K562 (cell line): ENCODE data around the gene TRERF1. TPM values are rescaled to one million over a fixed set of nuclear protein-coding genes. Genes with fewer than 3 reads are reported as not detected.

Experiments used
- ATAC-seq: fragments of 200-7000 bp; cut with Tn5 transposase; 3 replicates; pipeline ENCODE4 v1.9.1; 2020; ENCODE audit warnings: moderate library complexity
- BruUV-seq: library from RNA; stranded (reverse); fragments of 400-500 nt; replicated peaks from 2 replicates; lab custom pipeline; 2021; lab: Mats Ljungman, UMichigan
- CTCF ChIA-PET: fragments of 300-600 bp; formaldehyde crosslinking; extraction: SDS; loops from one replicate; lab custom pipeline; 2021; ENCODE audit warnings: low intra/inter-chr PET ratio; lab: Yijun Ruan, JAX
- POLR2A ChIA-PET: fragments of 300-600, 350-650 bp; sonication (Branson Sonifier 250); formaldehyde crosslinking; extraction: SDS; loops from one replicate; lab custom pipeline; 2021; ENCODE audit warnings: antibody characterized with exemption, inconsistent platforms; lab: Yijun Ruan, JAX
- DNase-seq, 4 experiments: peaks; one replicate each; pipeline versions ENCODE4 v3.0.0 to v3.0.0-alpha.2; 2011 to 2018; ENCODE audit warnings: low spot score in 3 of 4, mixed read lengths in 3 of 4; ENCODE audit errors: extremely low read depth in 1 of 4
- FAIRE-seq: peaks from 2 replicates; lab custom pipeline; 2011; peaks lifted over from hg19 to GRCh38; lab: Jason Lieb, UNC
- H2AFZ ChIP-seq: 2 replicates; pipeline ENCODE4 v1.6.0; 2011; ENCODE audit warnings: low read depth, low read length, control low read depth, inconsistent platforms
- H3K27ac ChIP-seq: fragments of 200-600 bp; 3 replicates; pipeline ENCODE4 v1.8.0; 2011; ENCODE audit warnings: low read depth, mild to moderate bottlenecking, control low read depth, inconsistent platforms, low read length, moderate library complexity, mixed read lengths; ENCODE audit errors: extremely low read depth
- H3K27me3 ChIP-seq, 2 experiments: fragments of 300-600 bp in 1 of 2; 2 replicates in 1 of 2; 3 replicates in 1 of 2; pipeline versions ENCODE4 v1.6.0 to v1.8.0; 2011; ENCODE audit warnings: inconsistent platforms in 2 of 2, low read length in 2 of 2, mild to moderate bottlenecking in 1 of 2, mixed read lengths in 1 of 2, moderate library complexity in 1 of 2; ENCODE audit not compliant: control insufficient read depth in 2 of 2, insufficient read depth in 2 of 2
- H3K36me3 ChIP-seq: fragments of 300-600 bp; 3 replicates; pipeline ENCODE4 v1.8.0; 2011; ENCODE audit warnings: mild to moderate bottlenecking, low read length, inconsistent platforms; ENCODE audit not compliant: control insufficient read depth, insufficient read depth
- H3K4me1 ChIP-seq, 2 experiments: fragments of 200-600 bp in 1 of 2; replicated peaks in 1 of 2; 2 replicates in 1 of 2; 3 replicates in 1 of 2; pipeline versions ENCODE4 v1.5.1 to v1.8.0; 2011; ENCODE audit warnings: inconsistent platforms in 2 of 2, low read length in 2 of 2, mild to moderate bottlenecking in 1 of 2, mixed read lengths in 1 of 2, moderate library complexity in 1 of 2; ENCODE audit not compliant: control insufficient read depth in 2 of 2, insufficient read depth in 2 of 2
- H3K4me2 ChIP-seq: 2 replicates; pipeline ENCODE4 v1.6.1; 2011; ENCODE audit warnings: low read length, control low read depth, inconsistent platforms, mixed read lengths; ENCODE audit not compliant: insufficient read depth
- H3K4me3 ChIP-seq: fragments of 200-600 bp; sonication (generic), shearing (Covaris generic); 2 replicates; pipeline ENCODE4 v1.5.1; 2016; ENCODE audit warnings: control low read depth, inconsistent platforms
- H3K79me2 ChIP-seq: fragments of 200-600 bp; 3 replicates; pipeline ENCODE4 v1.8.0; 2011; ENCODE audit warnings: low read length, inconsistent platforms; ENCODE audit not compliant: control insufficient read depth, insufficient read depth
- H3K9ac ChIP-seq, 2 experiments: 2 replicates each; pipeline versions ENCODE4 v1.6.0 to v1.6.1; 2011; ENCODE audit warnings: low read depth in 2 of 2, low read length in 2 of 2, control low read depth in 1 of 2, inconsistent platforms in 1 of 2, mild to moderate bottlenecking in 1 of 2, mixed read lengths in 1 of 2; ENCODE audit not compliant: insufficient read depth in 1 of 2
- H3K9me1 ChIP-seq: one replicate; pipeline ENCODE4 v1.6.0; 2011; ENCODE audit warnings: inconsistent platforms, mild to moderate bottlenecking, low read length, moderate library complexity; ENCODE audit not compliant: control insufficient read depth, insufficient read depth
- H3K9me3 ChIP-seq: replicated peaks from 2 replicates; pipeline ENCODE4 v1.5.1; 2011; ENCODE audit warnings: low read depth, low read length, inconsistent platforms; ENCODE audit not compliant: control insufficient read depth, insufficient read depth
- H4K20me1 ChIP-seq: replicated peaks from 2 replicates; pipeline ENCODE4 v1.6.1; 2011; ENCODE audit warnings: low read length, inconsistent platforms, mixed read lengths; ENCODE audit not compliant: control insufficient read depth, insufficient read depth
- CHD7 ChIP-seq: fragments of 200-600 bp; sonication (generic); IDR thresholded peaks from one replicate; pipeline ENCODE4 v1.6.1; 2012; ENCODE audit warnings: mild to moderate bottlenecking, low read depth, low read length, inconsistent platforms
- FOXP1 ChIP-seq: sonication (generic); formaldehyde crosslinking; IDR thresholded peaks from 2 replicates; pipeline ENCODE4 v1.8.0; 2022; ENCODE audit warnings: mild to moderate bottlenecking, missing genetic modification reagents
- NONO ChIP-seq, 2 experiments: fragments of 200-400 bp in 1 of 2; fragments of 450-650 bp in 1 of 2; formaldehyde crosslinking in 1 of 2; IDR thresholded peaks; 2 replicates each; pipeline ENCODE4 v1.6.1; 2017; ENCODE audit warnings: low read depth in 2 of 2, mild to moderate bottlenecking in 2 of 2, moderate library complexity in 2 of 2, low read length in 1 of 2
- PYGO2 ChIP-seq: fragments of 450-650 bp; IDR thresholded peaks from 2 replicates; pipeline ENCODE4 v1.6.1; 2016; ENCODE audit warnings: mild to moderate bottlenecking, missing genetic modification characterization, moderate library complexity, missing compliant biosample characterization
- RBM17 ChIP-seq: fragments of 200-400 bp; formaldehyde crosslinking; IDR thresholded peaks from 2 replicates; pipeline ENCODE4 v1.6.1; 2017; ENCODE audit warnings: low read depth, mild to moderate bottlenecking, low read length, borderline replicate concordance
- XRCC4 ChIP-seq: IDR thresholded peaks from one replicate; pipeline ENCODE4 v1.6.1; 2011; ENCODE audit not compliant: insufficient read depth, insufficient read length; ENCODE audit errors: extremely low read depth
- ZNF740 ChIP-seq, 3 experiments: fragments of 200-800 bp in 1 of 3; sonication (Bioruptor generic) in 1 of 3; sonication (generic) in 1 of 3; formaldehyde crosslinking in 1 of 3; IDR thresholded peaks; 2 replicates each; pipeline versions ENCODE4 v1.6.1 to v1.8.0; 2016 to 2022; ENCODE audit warnings: mild to moderate bottlenecking in 2 of 3, missing compliant biosample characterization in 2 of 3, missing genetic modification characterization in 2 of 3, missing genetic modification reagents in 1 of 3
- WGBS: fragments of 100-300 bp; shearing (Covaris generic); methylation state at CpG from one replicate; pipeline ENCODE4 v1.1.6; 2016; ENCODE audit warnings: low coverage, mixed read lengths; ENCODE audit not compliant: insufficient coverage; ENCODE audit errors: missing lambda C conversion rate; 5-methylcytosine and 5-hydroxymethylcytosine counted together
- in situ Hi-C: fragments of 300-500 bp; cut with MboI; formaldehyde crosslinking; loops from 4 replicates; pipeline ENCODE4 v1.15.0; 2018; ENCODE audit warnings: inconsistent platforms, mixed read lengths
- intact Hi-C: fragments of 100-400 bp; cut with micrococcal nuclease; formaldehyde crosslinking; loops from 2 replicates; pipeline ENCODE4 v1.14.2; 2022
- polyA plus RNA-seq, 8 experiments: library from polyadenylated mRNA; depleted of rRNA in 4 of 8; stranded (reverse) in 5 of 8; unstranded in 3 of 8; fragments of >200 nt; fragmentation: Nextera tagmentation in 2 of 8; fragmentation: Illumina TruSeq in 1 of 8; extraction: Ambion mirVana in 2 of 8; extraction: Trizol in 1 of 8; gene quantifications; 2 replicates each; pipeline versions ENCODE4 v1.2.1 to v1.2.3, GENCODE V29; 2011 to 2014; ENCODE audit warnings: inconsistent platforms in 1 of 8, missing spikeins in 1 of 8
- total RNA-seq, 7 experiments: library from RNA; depleted of rRNA in 6 of 7; stranded (reverse); fragments of >200 nt in 6 of 7; fragmentation: Illumina TruSeq in 2 of 7; extraction: Trizol in 2 of 7; gene quantifications; 2 replicates each; pipeline versions ENCODE4 v1.2.1 to v1.2.3, GENCODE V29; 2011 to 2021; ENCODE audit warnings: low replicate concordance in 1 of 7

Gene TRERF1
- total and polyA plus RNA-seq, 9 of the 15 experiments (the other 6 are each of a cell fraction or from before 2014, with no cell fraction given) = 0.04 to 0.20 (median 0.07) TPM; not detected in 3

- POLR2A ChIA-PET = interaction anchor here (0.6 to 1.5 kb wide), 2 partner anchors 11 to 866 kb away, joined by 3 read pairs; no protein-coding TSS in a partner anchor
- no peak overlapping the region for H3K4me2 ChIP-seq
- CTCF ChIA-PET = no interaction called here
- FAIRE-seq (peak; percentile 23), DNase-seq (no peak), ATAC-seq (no peak)
- H3K9me3 ChIP-seq = no peaks in the 10 kb centered on the region
- H3K36me3 ChIP-seq = no peaks in the 10 kb centered on the region
- no TSS peak for BruUV-seq
- intact Hi-C loops (no loop called here), in situ Hi-C loops (no loop called here)
- WGBS = 0% methylated on average over 5 of the region's 5 CpGs
- H3K4me3 ChIP-seq = no peak overlapping the region
- H4K20me1 ChIP-seq = no peaks in the 10 kb centered on the region
- no peak overlapping the region for H3K27ac ChIP-seq
- H3K79me2 ChIP-seq = no peaks in the 10 kb centered on the region
- peaks cover 5 to 18% of the 10 kb centered on the region in 2 experiments; a peak in 4 of 5 replicates for H3K4me1 ChIP-seq
- no peak overlapping the region for H2AFZ ChIP-seq
- H3K9ac ChIP-seq = no peak overlapping the region
- H3K9me1 ChIP-seq = no peaks in the 10 kb centered on the region
- peaks cover 59 to 64% of the 10 kb centered on the region in 2 experiments; a peak in 4 of 5 replicates for H3K27me3 ChIP-seq
- TF ChIP-seq XRCC4 (no peak), RBM17 (no peak), PYGO2 (tag) (no peak), CHD7 (no peak), ZNF740 (CRISPR knock-in tag; IDR thresholded peaks at IDR 0.05) (no peak), ZNF740 (tag; IDR thresholded peaks at IDR 0.05) (no peak), NONO (IDR thresholded peaks at IDR 0.05; ENCODE audit: low read depth in 2 of 2, low read length in 1 of 2) (no peak), FOXP1 (CRISPR knock-in tag) (no peak)
Measured at GRCh38 chr6:42448391-42448790, 3.3 kb downstream of the TRERF1 start.
